ENCODE results near the gene TUFT1. TPM values are rescaled to one million over a fixed set of nuclear protein-coding genes. Genes with fewer than 3 reads are reported as not detected.

TUFT1 gene
- total RNA-seq, 2 donors from 2014 or later = 2.0 to 2.3 TPM

DNA sequence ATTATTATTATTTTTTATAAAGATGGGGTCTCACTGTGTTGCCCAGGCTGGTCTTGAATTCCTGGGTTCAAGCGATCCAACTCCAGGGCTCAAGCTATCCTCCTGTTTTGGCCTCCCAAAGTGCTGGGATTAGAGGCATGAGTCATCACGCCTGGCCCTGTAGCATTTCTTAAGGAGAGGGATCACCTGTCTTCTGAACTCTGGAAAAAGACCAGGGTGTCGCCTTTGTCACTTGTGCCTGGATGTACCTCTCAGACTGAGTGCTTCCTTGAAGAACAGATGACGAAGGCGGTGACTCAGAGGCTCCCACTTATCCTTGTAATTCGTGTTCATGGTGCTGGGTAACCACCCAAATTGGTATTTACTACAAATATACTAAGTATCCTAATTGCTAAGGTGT lies 31.3 kb upstream of the TUFT1 start:
- no peak overlapping the region for H3K4me3 Mint-ChIP-seq
- no peak for DNase-seq (ENCODE audit: low spot score)

DNA sequence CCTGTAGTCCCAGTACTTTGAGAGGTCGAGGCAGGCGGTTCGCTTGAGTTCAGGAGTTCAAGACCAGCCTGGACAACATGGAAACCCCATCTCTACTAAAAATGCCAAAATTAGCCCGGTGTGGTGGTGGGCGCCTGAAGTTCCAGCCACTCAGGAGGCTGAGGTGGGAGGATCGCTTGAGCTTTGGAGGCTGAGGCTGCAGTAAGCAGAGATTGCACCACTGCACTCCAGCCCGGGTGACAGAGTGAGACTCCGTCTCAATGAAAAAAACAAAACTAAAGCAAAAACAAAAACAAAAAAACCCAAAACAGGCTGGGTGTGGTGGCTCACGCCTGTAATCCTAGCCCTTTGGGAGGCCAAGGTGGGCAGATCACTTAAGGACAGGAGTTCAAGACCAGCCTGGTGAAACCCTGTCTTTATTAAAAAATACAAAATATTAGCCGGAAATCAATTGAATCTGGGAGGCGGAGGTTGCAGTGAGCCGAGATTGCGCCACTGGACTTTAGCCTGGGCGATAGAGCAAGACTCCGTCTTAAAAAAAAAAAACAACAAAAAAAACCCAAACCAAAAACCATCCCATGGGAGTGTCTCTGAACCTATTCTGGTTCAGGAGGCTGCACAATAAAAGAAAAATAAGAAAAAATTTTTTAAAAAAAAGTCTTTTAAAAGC lies 30.6 kb upstream of the TUFT1 start:
- DNase-seq (ENCODE audit: low spot score) (no peak), ATAC-seq (no peak)
- peaks cover 14% of the 10 kb centered on the region in 2 donors for H3K4me1 Mint-ChIP-seq (ENCODE audit: low read depth in 2 of 2)
- no peaks in the 10 kb centered on the region for H3K9me3 Mint-ChIP-seq
- H3K27ac Mint-ChIP-seq = no peak overlapping the region
- H3K36me3 Mint-ChIP-seq = no peaks in the 10 kb centered on the region
- peaks cover 0 to 3% of the 10 kb centered on the region in 2 donors for H3K27me3 Mint-ChIP-seq
- H3K4me3 Mint-ChIP-seq = no peak overlapping the region

More for the DNA sequence above, 31.3 kb upstream of the TUFT1 start:
- no peaks in the 10 kb centered on the region for H3K9me3 Mint-ChIP-seq
- H3K4me1 Mint-ChIP-seq (ENCODE audit: low read depth in 2 of 2) = peaks cover 14% of the 10 kb centered on the region in 2 donors
- H3K27ac Mint-ChIP-seq = no peak overlapping the region
- H3K36me3 Mint-ChIP-seq = no peaks in the 10 kb centered on the region
- H3K27me3 Mint-ChIP-seq = peaks cover 0 to 3% of the 10 kb centered on the region in 2 donors
- no peak for ATAC-seq

DNA sequence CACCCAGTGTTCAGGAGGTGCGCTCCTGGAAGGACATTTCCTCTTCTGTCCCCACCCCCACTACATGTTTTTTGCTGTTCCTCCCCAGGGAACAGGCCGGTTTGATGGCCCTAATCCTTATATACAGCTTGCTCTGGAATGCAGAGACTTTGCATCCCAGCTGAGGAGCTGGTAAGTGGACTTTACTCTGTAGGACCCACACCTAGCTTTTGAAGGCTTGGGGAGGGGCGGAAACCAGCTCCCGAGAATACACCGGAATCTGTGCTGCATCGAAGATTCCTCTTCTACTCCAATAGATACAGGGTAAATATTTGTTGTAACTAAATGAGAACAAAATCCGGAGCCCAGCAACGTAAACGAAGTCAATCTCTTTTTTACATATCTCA lies 30.1 kb upstream of the TUFT1 start:
- peak overlapping the region in 1 of 2 donors; percentile 40 for H3K27ac Mint-ChIP-seq
- H3K4me1 Mint-ChIP-seq (ENCODE audit: low read depth in 2 of 2) = peaks cover 14% of the 10 kb centered on the region in 2 donors
- no peak for ATAC-seq
- peaks cover 0 to 3% of the 10 kb centered on the region in 2 donors for H3K27me3 Mint-ChIP-seq
- H3K4me3 Mint-ChIP-seq = peak overlapping the region; percentile 87
- no peaks in the 10 kb centered on the region for H3K36me3 Mint-ChIP-seq
- DNase-seq (ENCODE audit: low spot score) = no peak
- no peaks in the 10 kb centered on the region for H3K9me3 Mint-ChIP-seq

DNA sequence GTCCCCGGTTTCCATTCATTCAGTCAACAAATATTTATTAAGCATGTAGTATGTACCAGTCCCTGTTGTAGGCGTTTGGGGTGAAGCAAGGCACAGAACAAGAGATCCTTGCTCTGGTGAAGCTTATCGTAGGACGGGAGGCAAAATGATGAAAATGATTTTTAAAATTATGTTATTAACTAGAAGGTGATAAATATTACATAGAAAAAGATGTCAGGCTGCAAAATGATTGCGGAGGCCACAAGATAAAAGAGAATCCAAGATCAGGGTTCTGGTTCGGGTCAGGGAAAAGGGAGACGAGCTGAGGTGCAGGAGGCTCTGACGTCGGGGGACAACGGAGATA lies 29.5 kb upstream of the TUFT1 start:
- Mint-ChIP-seq H3K4me3 (peak overlapping the region; percentile 87), H3K9me3 (no peaks in the 10 kb centered on the region), H3K27ac (peak overlapping the region; percentile 40 to 64), H3K36me3 (no peaks in the 10 kb centered on the region), H3K4me1 (ENCODE audit: low read depth in 2 of 2) (peaks cover 14% of the 10 kb centered on the region in 2 donors), H3K27me3 (peaks cover 0 to 3% of the 10 kb centered on the region in 2 donors)
- no peak for DNase-seq (ENCODE audit: low spot score)
- ATAC-seq = no peak

DNA sequence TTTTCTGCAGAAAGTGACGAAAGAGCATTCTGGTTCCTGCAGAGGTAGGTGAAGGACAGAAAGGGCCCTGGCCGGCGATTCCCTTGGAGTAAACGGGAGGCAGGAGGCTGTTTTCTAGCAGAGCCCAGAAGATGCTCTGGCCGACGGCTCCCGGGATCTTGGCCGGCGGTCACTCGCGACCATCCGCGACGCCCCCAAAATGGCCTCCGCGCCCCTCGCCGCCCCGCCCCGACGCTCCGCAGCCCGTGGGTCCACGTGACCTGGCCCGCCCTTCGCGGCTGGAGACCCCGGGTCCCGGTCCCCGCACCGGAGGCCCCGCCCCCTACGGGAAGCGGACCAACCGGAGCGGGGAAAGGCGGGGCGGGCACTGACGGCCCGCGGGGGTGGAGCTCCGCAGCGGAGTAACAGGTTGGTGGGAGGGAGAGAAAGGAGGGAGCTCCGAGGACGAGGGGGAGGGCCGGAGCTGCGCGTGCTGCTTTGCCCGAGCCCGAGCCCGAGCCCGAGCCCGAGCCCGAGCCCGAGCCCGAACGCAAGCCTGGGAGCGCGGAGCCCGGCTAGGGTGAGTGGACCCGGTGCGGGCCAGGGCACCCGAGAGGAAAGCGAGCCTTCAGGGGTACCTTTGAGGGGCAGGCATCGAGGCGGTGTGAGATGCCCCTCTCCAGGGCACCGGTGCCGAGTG lies 29.0 kb upstream of the TUFT1 start, which contains the start of gene CGN:
TSS of gene CGN (plus strand) at position 431 of the 679 bp plus-strand sequence. CDS start 7,133 bp downstream, outside the sequence.
- Mint-ChIP-seq H3K9me3 (no peaks in the 10 kb centered on the region), H3K36me3 (no peaks in the 10 kb centered on the region), H3K27ac (peak within 1 kb of the TSS; percentile 40 to 64), H3K4me3 (peak within 1 kb of the TSS; percentile 87), H3K4me1 (ENCODE audit: low read depth in 2 of 2) (peaks cover 12 to 14% of the 10 kb centered on the region in 2 donors), H3K27me3 (peaks cover 0 to 3% of the 10 kb centered on the region in 2 donors)
- ATAC-seq (peak; percentile 99), DNase-seq (ENCODE audit: low spot score) (peak; percentile 91)

DNA sequence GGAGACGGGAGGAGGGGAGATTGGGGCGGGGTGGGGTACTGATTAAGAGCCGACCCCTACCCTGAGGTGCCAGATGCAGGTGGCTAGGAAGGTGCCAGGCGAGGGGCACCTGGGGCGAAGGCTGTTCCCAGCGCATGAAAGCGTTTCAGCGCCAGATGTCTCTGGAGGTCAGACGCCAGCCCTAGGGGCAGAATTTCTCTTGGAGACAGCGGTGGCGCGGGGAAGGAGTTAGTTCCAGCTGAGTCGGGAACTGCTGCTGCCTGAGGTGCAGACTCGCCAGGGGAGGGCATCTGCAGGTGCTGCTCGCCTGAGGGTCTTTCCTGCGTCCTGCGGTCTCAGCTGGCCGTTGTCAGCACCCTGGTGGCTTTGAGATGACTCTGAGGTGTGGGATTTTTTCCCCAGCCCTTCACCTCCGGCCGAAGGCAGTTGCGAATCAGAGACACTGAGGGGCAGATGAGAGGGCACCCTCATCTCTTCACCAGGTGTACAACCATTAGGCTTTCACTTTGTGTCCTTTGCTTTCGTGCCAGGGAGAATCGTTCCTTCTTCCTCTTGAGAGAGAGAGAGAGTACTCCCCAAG lies 28.4 kb upstream of the TUFT1 start:
- DNase-seq (ENCODE audit: low spot score) = no peak
- ATAC-seq = peak in 1 of 2 donors; percentile 3
- no peaks in the 10 kb centered on the region for H3K9me3 Mint-ChIP-seq
- peaks cover 12 to 14% of the 10 kb centered on the region in 2 donors for H3K4me1 Mint-ChIP-seq (ENCODE audit: low read depth in 2 of 2)
- H3K27me3 Mint-ChIP-seq = no peaks in the 10 kb centered on the region
- no peak overlapping the region for H3K27ac Mint-ChIP-seq
- H3K4me3 Mint-ChIP-seq = peak overlapping the region; percentile 87
- no peaks in the 10 kb centered on the region for H3K36me3 Mint-ChIP-seq

DNA sequence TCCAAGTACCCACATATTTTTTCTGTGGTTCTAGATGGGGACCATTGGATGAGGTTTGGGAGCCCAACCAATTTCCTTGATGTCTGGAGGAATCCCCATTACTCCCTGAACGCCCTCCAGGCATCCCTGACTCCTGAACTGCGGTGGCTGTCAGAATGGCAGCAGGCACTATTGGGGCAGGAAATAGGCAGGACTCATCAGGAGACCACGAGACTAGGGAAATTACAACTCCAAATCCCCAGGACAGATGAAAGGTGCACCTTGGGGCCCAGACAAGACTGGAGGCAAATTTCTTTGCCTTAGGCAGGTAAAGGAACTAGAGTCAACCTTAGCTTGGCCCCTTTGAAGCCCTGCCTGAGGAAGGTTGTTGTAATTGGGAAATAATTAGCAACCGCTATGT lies 27.8 kb upstream of the TUFT1 start:
- no peak for DNase-seq (ENCODE audit: low spot score)
- Mint-ChIP-seq H3K27me3 (no peaks in the 10 kb centered on the region), H3K27ac (no peak overlapping the region), H3K4me3 (peak overlapping the region; percentile 15), H3K36me3 (no peaks in the 10 kb centered on the region), H3K9me3 (no peaks in the 10 kb centered on the region), H3K4me1 (ENCODE audit: low read depth in 2 of 2) (peaks cover 12 to 14% of the 10 kb centered on the region in 2 donors)
- ATAC-seq = no peak

DNA sequence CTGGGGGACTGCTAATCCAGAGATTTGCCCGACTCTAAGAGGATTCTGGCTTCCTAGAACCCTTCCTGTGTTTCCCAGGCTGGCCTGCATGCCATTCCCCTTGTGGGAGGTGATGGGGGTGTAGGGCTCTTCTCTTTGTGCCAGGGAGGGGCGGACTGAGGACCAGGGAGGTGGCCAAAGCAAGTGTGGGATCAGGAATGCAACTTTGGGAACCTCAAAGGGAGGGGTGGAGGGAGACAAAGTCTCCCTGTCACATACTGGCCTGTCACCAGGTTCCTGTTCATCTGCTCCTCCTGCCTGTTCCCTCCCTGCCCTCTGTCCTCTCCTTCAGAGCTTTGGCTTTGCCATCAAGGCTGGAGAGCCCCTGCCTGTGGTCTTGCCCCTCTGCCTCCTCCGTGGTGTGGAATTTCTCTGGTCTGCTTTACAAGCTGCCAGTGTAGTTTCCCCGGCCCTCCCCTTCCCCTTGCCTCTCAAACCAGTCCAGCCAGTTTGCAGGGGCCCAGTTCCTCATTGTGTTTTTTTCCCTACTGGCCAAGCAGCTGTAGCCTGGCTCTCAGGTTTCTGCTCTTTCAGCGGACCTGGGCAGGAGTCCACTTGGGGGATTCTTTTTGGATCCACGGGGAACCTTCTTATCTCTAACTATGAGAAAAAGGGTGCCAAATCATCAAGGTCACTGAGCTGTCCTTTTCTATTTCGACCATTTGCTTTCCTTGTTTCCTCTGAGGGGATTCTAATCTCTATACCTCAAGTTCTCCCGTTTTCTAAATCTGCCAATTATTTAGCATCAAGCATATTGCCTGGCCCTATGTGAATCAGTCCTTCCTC lies 27.1 kb upstream of the TUFT1 start:
- H3K36me3 Mint-ChIP-seq = no peaks in the 10 kb centered on the region

DNA sequence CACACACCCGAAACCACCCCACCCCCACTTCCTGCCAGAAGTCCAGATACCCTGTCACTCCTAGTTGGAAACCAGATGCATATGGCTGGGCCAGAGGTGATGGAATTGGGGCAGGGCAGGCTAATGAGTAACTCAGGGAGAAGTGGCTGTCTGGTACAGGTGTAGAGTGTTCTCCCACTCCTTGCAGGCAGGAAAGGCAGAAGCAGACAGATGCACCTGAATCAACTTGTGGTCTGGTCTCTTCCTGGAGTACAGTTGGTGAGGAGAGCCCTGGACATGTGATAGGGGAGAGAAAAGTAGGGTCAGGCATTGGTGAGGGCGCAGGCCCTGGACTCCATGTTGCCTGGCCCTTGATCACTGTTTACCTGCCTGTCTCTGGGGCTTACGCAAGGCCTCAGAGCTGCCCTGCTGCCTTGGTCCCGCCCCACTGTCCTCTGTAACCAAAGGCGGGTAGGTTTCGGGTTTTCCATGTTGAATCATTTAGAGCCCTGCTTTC lies 26.4 kb upstream of the TUFT1 start:
- DNase-seq (ENCODE audit: low spot score) (no peak), ATAC-seq (no peak)
- Mint-ChIP-seq H3K27me3 (no peaks in the 10 kb centered on the region), H3K36me3 (no peaks in the 10 kb centered on the region), H3K27ac (no peak overlapping the region), H3K4me1 (ENCODE audit: low read depth in 2 of 2) (peaks cover 12 to 14% of the 10 kb centered on the region in 2 donors), H3K9me3 (no peaks in the 10 kb centered on the region), H3K4me3 (peak overlapping the region; percentile 16)

More for the DNA sequence above, 27.1 kb upstream of the TUFT1 start:
- peaks cover 12 to 14% of the 10 kb centered on the region in 2 donors for H3K4me1 Mint-ChIP-seq (ENCODE audit: low read depth in 2 of 2)
- no peak for ATAC-seq
- peak overlapping the region; percentile 16 for H3K4me3 Mint-ChIP-seq
- no peaks in the 10 kb centered on the region for H3K27me3 Mint-ChIP-seq
- no peak for DNase-seq (ENCODE audit: low spot score)
- H3K9me3 Mint-ChIP-seq = no peaks in the 10 kb centered on the region
- no peak overlapping the region for H3K27ac Mint-ChIP-seq

DNA sequence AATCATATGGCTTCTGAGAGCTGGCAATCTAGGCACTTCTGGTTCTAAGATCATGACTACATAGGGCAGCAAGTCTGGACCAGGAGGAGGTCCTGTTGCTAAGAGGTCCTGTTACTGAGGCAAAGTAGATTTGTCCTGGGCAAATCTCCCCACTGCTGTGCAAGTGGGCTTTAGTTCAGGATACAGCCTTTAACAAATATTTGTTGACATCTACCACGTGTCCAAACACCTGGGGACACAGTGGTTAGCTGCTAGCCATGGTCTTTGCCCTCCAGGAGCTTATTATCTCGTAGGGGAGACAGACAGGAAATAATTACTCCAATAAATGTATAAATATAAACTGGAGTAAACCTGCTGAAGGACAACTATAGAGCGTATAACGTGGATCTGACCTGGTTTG lies 25.7 kb upstream of the TUFT1 start:
- Mint-ChIP-seq H3K4me3 (no peak overlapping the region), H3K9me3 (no peaks in the 10 kb centered on the region), H3K27me3 (no peaks in the 10 kb centered on the region), H3K27ac (no peak overlapping the region), H3K4me1 (ENCODE audit: low read depth in 2 of 2) (peaks cover 12 to 14% of the 10 kb centered on the region in 2 donors), H3K36me3 (no peaks in the 10 kb centered on the region)
- ATAC-seq (no peak), DNase-seq (ENCODE audit: low spot score) (no peak)

DNA sequence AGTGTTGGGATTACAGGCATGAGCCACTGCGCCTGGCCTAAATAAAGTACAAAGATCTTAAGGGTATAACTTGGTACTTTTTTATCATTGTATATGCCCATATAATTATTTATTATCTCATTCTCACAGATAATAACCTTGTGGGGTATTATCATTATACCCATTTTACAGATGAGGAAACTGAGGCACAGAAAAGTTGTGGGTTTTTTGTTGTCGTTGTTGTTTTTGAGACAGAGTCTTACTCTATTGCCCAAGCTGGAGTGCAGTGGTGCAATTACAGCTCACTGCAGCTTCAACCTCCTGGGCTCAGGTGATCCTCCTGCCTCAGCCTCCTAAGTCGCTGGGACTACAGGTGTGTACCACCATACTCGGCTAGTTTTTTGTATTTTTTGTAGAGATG lies 24.8 kb upstream of the TUFT1 start:
- DNase-seq (ENCODE audit: low spot score) = no peak
- Mint-ChIP-seq H3K27ac (no peak overlapping the region), H3K4me1 (ENCODE audit: low read depth in 2 of 2) (peaks cover 12 to 13% of the 10 kb centered on the region in 2 donors), H3K36me3 (no peaks in the 10 kb centered on the region), H3K27me3 (no peaks in the 10 kb centered on the region), H3K4me3 (no peak overlapping the region), H3K9me3 (no peaks in the 10 kb centered on the region)
- no peak for ATAC-seq

DNA sequence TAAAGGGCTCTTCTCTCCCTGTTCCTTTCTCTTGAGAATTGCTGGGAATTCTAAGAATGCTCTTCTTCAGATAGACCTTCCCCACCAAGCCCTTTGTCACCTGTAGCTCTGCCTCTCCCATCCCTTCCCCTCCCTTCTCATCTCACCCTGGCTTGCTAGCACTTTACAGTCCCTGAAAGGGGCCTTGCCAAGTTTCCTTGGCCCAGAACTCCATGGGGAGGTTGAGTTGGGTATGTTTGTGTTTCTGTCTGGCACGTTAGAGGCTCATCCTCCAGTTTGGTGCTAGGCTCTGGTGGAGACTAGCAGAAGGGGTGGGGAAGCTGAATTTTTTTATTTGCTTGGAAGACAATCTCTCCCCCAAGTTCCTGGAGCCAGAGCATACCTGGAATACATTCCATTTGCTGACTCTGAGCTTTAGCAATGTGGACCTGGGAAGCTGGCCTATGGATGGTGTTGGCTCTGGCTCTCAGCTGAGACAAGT lies 24.0 kb upstream of the TUFT1 start:
- H3K36me3 Mint-ChIP-seq = no peaks in the 10 kb centered on the region

DNA sequence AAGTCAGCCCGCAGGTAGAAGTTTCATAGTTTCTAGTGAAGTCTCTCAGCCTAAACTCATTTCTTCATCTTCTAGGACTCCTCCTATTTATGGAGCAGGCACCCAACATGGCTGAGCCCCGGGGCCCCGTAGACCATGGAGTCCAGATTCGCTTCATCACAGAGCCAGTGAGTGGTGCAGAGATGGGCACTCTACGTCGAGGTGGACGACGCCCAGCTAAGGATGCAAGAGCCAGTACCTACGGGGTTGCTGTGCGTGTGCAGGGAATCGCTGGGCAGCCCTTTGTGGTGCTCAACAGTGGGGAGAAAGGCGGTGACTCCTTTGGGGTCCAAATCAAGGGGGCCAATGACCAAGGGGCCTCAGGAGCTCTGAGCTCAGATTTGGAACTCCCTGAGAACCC lies 21.7 kb upstream of the TUFT1 start:
- Mint-ChIP-seq H3K36me3 (no peaks in the 10 kb centered on the region), H3K27ac (no peak overlapping the region), H3K4me1 (ENCODE audit: low read depth in 2 of 2) (peaks cover 0 to 4% of the 10 kb centered on the region in 2 donors), H3K9me3 (no peaks in the 10 kb centered on the region), H3K27me3 (no peaks in the 10 kb centered on the region), H3K4me3 (no peak overlapping the region)
- DNase-seq (ENCODE audit: low spot score) (no peak), ATAC-seq (no peak)

More for the DNA sequence above, 24.0 kb upstream of the TUFT1 start:
- ATAC-seq (no peak), DNase-seq (ENCODE audit: low spot score) (no peak)
- Mint-ChIP-seq H3K9me3 (no peaks in the 10 kb centered on the region), H3K4me3 (no peak overlapping the region), H3K4me1 (ENCODE audit: low read depth in 2 of 2) (peaks cover 7 to 8% of the 10 kb centered on the region in 2 donors), H3K27ac (no peak overlapping the region), H3K27me3 (no peaks in the 10 kb centered on the region)

All from natural killer cell treated with Interleukin-12 subunit alpha and Interleukin-12 subunit beta and Interleukin-15 and Interleukin-18, amount 100 ng/mL, for 72 hours (primary cell).